ENCODE results near the gene AP2M1. TPM values are rescaled to one million over a fixed set of nuclear protein-coding genes. Genes with fewer than 3 reads are reported as not detected.

The AP2M1 gene
- 359 and 374 TPM in 2 replicates for total RNA-seq

GRCh38 chr3:184174646-184175492 is at the start of gene AP2M1:
Gene AP2M1, plus strand, starts transcription at chr3:184174855. Its CDS starts 2,139 bp downstream, at chr3:184176994.

GRCh38 chr3:184135149-184135910 is 39.3 kb upstream of the AP2M1 start, which contains the start of gene EIF2B5:
Gene EIF2B5, plus strand, starts transcription at chr3:184135358. Its CDS starts 28 bp downstream, at chr3:184135386.

GRCh38 chr3:184154885-184155643 is 19.6 kb upstream of the AP2M1 start, which contains the start of gene DVL3:
Gene DVL3, plus strand, starts transcription at chr3:184155377. Its CDS starts 259 bp downstream, at chr3:184155636.

GRCh38 chr3:184186184-184186901 is 11.7 kb downstream of the AP2M1 start, which contains the start of gene ABCF3:
Gene ABCF3, plus strand, starts transcription at chr3:184186199. Its CDS starts 9 bp downstream, at chr3:184186208.

GRCh38 chr3:184229394-184230080 is 54.9 kb downstream of the AP2M1 start, which contains the start of gene VWA5B2:
Gene VWA5B2, plus strand, starts transcription at chr3:184229585. Its CDS starts 944 bp downstream, at chr3:184230529.

Other genes starting within 250 kb of the AP2M1 start
- gene ABCC5, start 157.0 kb upstream of the AP2M1 start, total RNA-seq = 13.6 and 16.4 TPM in 2 replicates
- not detected in 2 replicates for gene HTR3D, start 143.1 kb upstream of the AP2M1 start, total RNA-seq
- gene HTR3C, start 121.8 kb upstream of the AP2M1 start, total RNA-seq = not detected in 2 replicates
- gene HTR3E, start 77.8 kb upstream of the AP2M1 start, total RNA-seq = not detected in 2 replicates
- gene EIF2B5, start 39.5 kb upstream of the AP2M1 start, total RNA-seq = 26.1 and 34.2 TPM in 2 replicates
- 22.8 and 28.5 TPM in 2 replicates for gene DVL3, start 19.5 kb upstream of the AP2M1 start, total RNA-seq
- 34.6 and 38.2 TPM in 2 replicates for gene ABCF3, start 11.3 kb downstream of the AP2M1 start, total RNA-seq
- not detected in 2 replicates for gene VWA5B2, start 54.7 kb downstream of the AP2M1 start, total RNA-seq
- 49.3 and 56.6 TPM in 2 replicates for gene ALG3, start 74.1 kb downstream of the AP2M1 start, total RNA-seq
- 5.5 and 5.7 TPM in 2 replicates for gene EEF1AKMT4, start 74.8 kb downstream of the AP2M1 start, total RNA-seq
- gene CAMK2N2, start 86.7 kb downstream of the AP2M1 start, total RNA-seq = not detected in 2 replicates
- not detected in 2 replicates for gene ECE2, start 101.2 kb downstream of the AP2M1 start, total RNA-seq
- 300 and 404 TPM in 2 replicates for gene PSMD2, start 124.4 kb downstream of the AP2M1 start, total RNA-seq
- gene EIF4G1, start 139.8 kb downstream of the AP2M1 start, total RNA-seq = 215 and 293 TPM in 2 replicates
- gene FAM131A, start 162.7 kb downstream of the AP2M1 start, total RNA-seq = 17.2 and 20.6 TPM in 2 replicates
- gene CLCN2, start 186.8 kb downstream of the AP2M1 start, total RNA-seq = 5.1 and 5.5 TPM in 2 replicates
- gene POLR2H, start 186.9 kb downstream of the AP2M1 start, total RNA-seq = 60.4 and 80.8 TPM in 2 replicates
- under 0.01 and 0.37 TPM in 2 replicates for gene THPO, start 203.4 kb downstream of the AP2M1 start, total RNA-seq
- 0.20 and 1.8 TPM in 2 replicates for gene CHRD, start 205.2 kb downstream of the AP2M1 start, total RNA-seq

Measured in subcutaneous preadipocyte (primary cell).